NCI-H82 (cell line): ENCODE results near the gene RUFY1.
A peak's percentile ranks its signal among the peaks of the same experiment; 100 is the strongest.
"Not testable (repeated sequence)": the region's sequence is repeated elsewhere in the genome, so short reads cannot be mapped to it uniquely, and the experiment has no call there.

Experiments
- DNase-seq: peaks from one replicate; lab custom pipeline; 2025; lab: John Stamatoyannopoulos, UW

The RUFY1 gene

DNA sequence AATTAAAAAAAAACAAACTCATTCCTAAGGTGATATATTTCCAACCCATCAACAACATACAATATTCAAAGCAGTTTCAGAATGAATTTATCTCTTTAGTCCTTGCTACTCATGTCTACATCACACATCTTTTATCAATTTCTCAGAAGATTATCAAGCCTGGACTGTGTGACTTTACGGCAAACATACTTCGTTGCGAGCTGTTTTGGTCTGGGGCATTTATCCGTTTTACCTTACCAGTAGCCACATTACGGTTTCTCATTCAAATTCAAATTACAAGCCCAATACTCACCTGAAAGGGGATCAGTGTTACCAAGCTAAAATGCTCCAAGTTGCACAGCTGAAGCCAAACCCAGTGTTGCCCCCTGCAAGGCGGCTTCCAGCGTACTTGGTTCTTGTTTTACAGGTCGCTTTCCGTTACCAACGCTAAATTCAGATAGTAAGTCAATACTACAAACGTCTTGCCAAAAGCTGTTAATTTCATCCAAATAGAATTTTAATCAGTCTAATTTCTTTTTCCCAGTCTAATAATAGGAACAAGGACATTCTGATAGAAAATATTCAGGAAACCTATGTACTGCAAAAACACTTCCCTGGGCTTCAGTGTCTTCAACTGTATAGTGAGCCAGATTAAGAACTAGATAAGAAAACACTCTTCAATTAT is 71.3 kb downstream of the RUFY1 start:
- DNase-seq = no peak

DNA sequence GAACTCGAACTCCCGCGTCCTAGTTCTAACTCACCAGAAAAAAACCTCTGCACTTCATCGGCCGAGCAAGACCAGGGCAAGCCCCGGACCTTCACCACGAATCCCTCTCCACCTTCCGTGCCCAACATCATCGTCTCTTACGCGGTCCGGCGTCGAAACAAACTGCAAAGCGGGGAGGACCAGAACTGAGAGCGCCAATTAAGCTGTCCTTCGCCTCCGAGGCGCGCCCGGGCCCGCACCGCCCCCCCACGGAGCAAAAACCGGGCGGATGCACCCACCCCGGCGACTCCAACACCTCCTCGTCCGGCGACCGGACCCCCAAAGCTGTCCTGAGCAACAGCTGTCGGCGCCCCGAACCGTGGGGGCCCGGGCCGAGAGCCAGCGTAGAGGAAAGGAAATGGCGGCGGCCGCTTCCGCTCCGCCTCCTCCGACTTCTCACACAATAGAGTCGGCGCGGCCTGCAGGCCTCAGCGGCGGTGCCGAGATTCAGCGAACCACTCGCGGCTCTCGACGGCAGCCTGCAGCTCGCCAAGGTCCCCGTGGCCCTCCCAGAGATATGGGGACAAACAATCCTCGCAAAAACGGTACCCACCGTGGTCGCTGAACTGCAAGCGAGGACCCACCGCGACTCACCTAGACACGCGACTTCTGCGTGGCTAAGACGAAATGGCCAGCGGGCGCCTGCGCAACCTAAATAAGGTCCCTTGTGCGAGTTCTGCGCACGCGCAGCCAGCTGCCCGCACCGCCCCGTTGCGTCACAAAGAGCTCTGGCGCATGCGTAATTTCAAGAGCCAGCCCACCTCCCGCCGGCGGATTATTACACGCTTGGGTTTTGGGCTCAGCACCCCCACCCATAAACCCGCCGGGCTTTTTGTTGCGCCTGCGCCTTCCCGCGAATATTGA is 72.9 kb downstream of the RUFY1 start, which contains the start of gene HNRNPH1:
TSS of gene HNRNPH1 (minus strand) at position 669 of the 903 bp plus-strand sequence. CDS start at position 131, 538 bp downstream.
- DNase-seq = peak; percentile 99

DNA sequence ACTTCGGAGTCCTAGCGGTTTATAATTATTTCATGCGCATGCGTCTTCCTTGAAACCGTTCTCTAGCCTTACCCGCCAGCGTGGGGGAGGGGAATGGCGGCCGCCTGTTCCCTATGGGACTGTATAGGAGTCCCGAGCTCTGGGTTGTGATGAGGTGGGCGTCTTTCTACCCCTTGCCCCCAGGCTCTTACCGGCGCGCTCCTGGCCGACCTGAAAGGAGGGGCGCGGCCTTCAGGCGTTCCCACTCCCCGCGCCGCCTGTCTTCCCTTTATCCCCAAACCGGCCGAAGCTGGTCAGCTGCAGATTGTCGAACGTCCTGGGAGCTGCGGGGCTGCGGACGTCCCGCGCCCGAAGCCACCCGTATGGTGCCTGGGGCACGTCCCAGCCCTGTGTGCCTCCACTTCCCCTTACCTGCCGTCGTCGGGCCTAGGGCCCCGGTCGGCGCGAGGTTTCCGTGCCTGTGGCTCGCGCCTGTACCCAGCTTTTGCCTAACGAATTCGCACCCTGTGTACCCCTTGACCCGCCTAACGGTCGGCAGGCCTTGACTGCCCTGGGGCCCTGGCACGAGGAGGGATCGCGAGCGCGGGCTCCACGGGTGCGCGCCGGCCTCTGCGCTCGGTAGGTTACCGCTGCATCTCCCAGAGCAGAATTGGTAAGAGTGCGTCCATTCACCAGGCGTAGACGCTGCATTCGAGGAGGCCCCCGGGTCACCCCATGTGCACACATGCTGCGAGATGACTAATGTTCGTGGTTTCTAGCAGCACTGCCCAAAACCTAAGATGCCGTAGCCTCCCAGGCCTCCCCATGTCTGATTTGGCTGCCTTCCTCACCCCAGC is 73.8 kb downstream of the RUFY1 start:
- peak; percentile 39 for DNase-seq

DNA sequence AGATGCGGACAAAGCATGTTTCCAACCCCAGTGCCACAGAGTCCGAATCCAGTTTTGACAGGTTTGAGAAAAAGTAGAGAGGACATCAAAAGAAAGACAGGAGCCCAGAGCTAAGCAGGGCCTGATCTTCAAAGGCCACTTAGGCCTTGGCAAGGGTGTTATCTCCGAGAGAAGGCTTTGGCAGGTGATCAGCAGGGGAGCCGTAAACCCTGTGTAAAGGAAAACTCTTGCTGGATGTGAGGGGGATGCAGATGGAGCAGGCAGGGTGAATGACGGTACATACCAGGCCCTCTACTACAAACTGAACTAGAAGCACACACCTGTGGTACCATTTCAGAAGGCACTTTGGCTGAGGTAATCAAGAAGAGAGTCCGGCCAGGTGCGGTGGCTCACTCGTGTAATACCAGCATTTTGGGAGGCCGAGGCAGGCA is 74.5 kb downstream of the RUFY1 start:
- DNase-seq = peak; percentile 42

- not testable (repeated sequence) for DNase-seq
Observed at GRCh38 chr5:179633501-179634369, 83.4 kb downstream of the RUFY1 start.

DNA sequence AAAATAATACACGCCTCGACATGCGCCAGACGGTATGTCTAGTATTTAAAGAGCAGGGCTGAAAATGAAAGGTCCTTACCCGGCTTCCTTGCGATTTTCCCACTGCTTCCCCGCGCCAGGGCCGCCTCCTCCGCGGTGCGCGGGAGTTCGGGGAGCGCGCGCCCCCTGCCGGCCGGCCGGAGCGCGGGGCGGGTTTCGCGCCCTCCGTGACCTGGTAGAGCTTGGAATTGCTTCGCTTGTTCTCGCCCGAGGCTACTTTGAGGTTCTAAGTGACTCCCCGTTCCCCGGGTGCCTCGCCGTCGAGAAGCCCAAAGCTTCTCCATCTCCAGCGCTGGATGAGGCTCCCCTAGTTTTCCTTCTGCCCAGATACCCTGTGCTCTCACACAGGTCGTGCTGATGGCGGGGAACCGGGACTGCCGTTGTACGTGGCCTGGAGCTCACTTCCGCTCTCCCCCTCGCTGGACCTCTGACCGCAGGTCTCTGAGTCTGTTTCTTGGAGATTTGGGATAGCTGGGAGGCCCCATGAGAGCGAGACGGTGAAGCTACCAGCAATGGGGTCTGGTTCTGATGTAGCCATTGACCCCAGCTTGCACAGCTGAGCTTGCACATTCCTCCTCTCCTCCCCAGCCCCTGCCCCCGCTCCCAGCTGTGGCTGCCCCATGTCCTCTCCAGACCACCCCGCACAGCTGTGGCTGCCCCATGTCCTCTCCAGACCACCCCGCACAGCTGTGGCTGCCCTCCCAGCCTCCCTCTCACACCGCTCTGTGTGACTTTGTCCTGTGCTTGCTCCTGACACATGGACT is 84.2 kb downstream of the RUFY1 start:
- not testable (repeated sequence) for DNase-seq

- not testable (repeated sequence) for DNase-seq
Observed at GRCh38 chr5:179639296-179639695, 88.9 kb downstream of the RUFY1 start.

- DNase-seq = not testable (repeated sequence)
Observed at GRCh38 chr5:179641745-179642144, 91.4 kb downstream of the RUFY1 start.

GRCh38 chr5:179642626-179643025 is 92.3 kb downstream of the RUFY1 start:
- not testable (repeated sequence) for DNase-seq

DNA sequence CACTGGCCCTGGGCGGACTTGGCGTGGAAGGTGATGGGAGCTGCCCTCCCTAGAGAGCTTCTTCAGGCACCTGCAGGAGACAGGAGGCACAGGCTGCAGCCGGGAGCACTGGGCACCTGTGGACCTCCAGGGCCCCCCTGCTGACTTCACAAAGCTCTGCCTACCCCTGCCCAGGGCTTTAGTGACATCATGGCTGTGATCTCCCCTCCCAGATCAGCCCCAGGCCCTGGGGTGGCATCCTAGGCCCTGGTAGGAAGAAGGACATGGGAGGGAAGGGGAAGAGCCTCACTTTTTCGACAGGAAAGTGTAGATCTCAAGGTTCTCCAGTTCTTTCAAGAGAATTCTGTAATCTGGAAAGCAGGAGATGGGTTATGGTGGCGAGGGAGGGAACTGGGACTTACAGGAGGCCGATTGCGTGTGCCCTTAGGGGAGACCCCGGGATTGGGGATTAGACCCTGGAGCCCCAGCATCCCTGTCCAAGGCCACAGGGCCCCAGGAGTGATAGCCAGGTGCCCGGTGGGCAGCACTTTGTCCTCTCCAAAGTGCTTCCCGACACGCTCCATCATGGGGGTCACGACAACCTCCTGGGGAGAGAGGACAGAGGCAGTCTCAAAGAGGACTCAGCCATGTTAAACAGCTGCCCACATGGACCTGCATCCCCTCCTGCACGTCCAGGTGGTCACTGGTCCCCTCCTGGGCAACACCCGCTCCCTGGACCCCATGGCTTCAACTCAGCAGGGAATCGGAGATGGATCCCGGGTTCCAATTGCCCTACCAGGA is 93.0 kb downstream of the RUFY1 start:
- not testable (repeated sequence) for DNase-seq

- not testable (repeated sequence) for DNase-seq
Observed at GRCh38 chr5:179644766-179645165, 94.4 kb downstream of the RUFY1 start.

DNA sequence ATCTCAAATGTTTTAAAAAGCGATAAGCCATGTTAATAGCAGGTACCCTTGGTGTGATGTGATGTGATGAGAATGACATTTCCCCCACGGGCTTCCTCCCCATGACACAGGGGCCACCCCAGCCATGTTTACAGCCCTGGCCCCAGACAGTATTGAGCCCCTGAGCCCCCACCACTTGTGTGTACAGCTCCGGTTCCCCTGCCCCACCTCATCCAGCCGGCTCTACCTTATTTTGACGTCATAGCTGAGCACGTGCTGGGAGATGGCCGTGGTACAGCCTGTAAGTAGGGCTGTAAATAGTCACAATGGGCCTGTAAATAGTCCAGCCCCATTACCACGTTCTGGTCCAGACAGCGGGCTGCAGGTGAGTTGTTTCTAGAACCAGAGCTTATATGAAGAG is 98.1 kb downstream of the RUFY1 start:
- no peak for DNase-seq

DNA sequence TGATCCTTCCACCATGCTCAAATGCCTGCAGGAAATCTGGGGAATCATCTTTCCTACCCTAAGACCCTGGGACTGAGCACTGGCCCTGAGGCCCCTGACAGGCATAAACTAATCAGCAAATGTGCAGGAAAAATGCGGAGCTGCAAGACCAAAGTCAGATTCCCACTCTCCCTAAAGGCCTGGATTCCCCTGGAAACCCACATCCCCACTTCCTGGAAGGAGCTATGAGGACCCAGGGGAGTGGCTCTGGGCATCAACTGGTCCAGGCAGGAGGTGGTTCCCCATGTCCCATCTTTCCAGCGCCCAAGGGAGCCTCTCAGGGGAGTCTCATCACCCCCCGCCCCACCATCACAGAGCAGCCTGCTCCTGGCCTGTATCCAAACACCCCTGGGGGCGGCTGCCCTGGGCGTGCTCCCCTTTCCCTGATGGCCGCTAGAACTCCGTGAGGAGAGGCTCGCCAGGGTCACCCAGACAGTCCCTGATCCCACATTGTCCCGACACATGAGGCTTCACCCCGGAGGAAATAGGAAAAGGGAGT is 98.9 kb downstream of the RUFY1 start:
- DNase-seq = not testable (repeated sequence)

DNA sequence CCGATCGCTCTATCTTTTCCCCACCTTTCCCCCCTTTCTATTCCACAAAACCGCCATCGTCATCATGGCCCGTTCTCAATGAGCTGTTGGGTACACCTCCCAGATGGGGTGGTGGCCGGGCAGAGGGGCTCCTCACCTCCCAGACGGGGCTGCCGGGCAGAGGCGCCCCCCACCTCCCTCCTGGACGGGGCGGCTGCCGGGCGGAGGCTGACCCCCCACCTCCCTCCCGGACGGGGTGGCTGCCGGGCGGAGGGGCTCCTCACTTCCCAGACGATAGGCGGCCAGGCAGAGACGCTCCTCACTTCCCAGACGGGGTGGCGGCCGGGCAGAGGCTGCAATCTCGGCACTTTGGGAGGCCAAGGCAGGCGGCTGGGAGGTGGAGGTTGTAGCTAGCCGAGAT is 99.9 kb downstream of the RUFY1 start:
- not testable (repeated sequence) for DNase-seq

- DNase-seq = not testable (repeated sequence)
Observed at GRCh38 chr5:179653135-179653534, 102.8 kb downstream of the RUFY1 start.

GRCh38 chr5:179657302-179658178 is 107.2 kb downstream of the RUFY1 start:
- not testable (repeated sequence) for DNase-seq

GRCh38 chr5:179658179-179658856 is 108.0 kb downstream of the RUFY1 start:
- DNase-seq = peak; percentile 8
